ENCODE data around the gene MYPN.

GRCh38 chr10:68133523-68133922 lies 24.2 kb downstream of the MYPN start:
- TF ChIP-seq CTCF (IDR thresholded peaks at IDR 0.05), result no peak
- no peak for TF ChIP-seq POLR2A (IDR thresholded peaks at IDR 0.05)
